ENCODE results near the gene CADPS2. TPM values are rescaled to one million over a fixed set of nuclear protein-coding genes. Genes with fewer than 3 reads are reported as not detected.

The CADPS2 gene
- polyA plus RNA-seq, 2 donors: 1.6 to 3.3 TPM

DNA sequence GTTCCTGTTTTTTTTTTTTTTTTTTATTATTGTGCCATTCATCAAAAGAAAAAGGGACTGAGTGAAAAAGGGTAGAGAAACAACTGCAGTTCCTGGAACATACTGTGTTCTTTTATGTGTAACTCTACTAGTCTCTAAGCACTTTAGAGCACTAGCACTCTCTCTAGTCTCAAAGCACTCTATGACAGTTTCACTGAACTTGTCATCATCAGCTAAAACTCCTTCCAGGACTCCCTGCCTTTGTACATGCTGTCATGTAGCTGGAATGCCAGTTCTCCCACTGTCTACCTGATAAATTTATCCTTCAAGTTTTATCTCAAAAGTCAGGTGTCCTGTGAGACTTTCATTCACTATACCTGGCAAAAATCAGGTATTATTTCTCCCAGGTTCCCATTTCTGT is 333.5 kb downstream of the CADPS2 start:
- Histone ChIP-seq H3K9me3 (ENCODE audit: control insufficient read depth in 2 of 2, insufficient read depth in 1 of 2, low read depth in 1 of 2, low read length in 1 of 2) (no peaks in the 10 kb centered on the region), H3K27me3 (ENCODE audit: control insufficient read depth in 1 of 2, insufficient read depth in 2 of 2, low read length in 2 of 2) (no peaks in the 10 kb centered on the region), H3K4me3 (ENCODE audit: low read depth in 1 of 2, low read length in 2 of 2) (no peak overlapping the region), H3K36me3 (ENCODE audit: control insufficient read depth in 2 of 2, insufficient read depth in 2 of 2, low read length in 1 of 2) (no peaks in the 10 kb centered on the region), H3K4me1 (ENCODE audit: control insufficient read depth in 2 of 2, insufficient read depth in 2 of 2, low read length in 1 of 2) (no peaks in the 10 kb centered on the region), H3K27ac (ENCODE audit: low read depth in 2 of 2, low read length in 1 of 2) (no peak overlapping the region)

DNA sequence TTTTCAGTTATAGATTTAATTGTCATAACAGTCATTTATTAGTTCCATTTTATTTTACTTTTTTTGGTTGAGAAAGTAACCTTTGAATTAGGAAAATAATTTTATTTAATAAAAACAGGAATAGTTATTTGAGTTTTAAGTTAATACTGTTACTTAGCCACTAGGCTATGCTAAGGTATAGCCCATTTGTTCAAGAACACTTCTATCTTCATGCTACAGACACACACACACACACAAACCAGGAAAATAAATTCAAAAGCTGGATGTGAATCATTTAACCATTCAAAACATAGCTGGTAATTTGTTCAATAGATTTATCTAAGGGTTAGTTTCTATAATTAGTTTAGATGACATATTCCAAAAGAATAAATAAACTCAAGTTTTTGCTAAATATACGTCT is 335.7 kb downstream of the CADPS2 start:
- Histone ChIP-seq H3K27ac (ENCODE audit: low read depth in 2 of 2, low read length in 1 of 2) (no peak overlapping the region), H3K4me3 (ENCODE audit: low read depth in 1 of 2, low read length in 2 of 2) (no peak overlapping the region), H3K9me3 (ENCODE audit: control insufficient read depth in 2 of 2, insufficient read depth in 1 of 2, low read depth in 1 of 2, low read length in 1 of 2) (no peaks in the 10 kb centered on the region), H3K36me3 (ENCODE audit: control insufficient read depth in 2 of 2, insufficient read depth in 2 of 2, low read length in 1 of 2) (no peaks in the 10 kb centered on the region), H3K4me1 (ENCODE audit: control insufficient read depth in 2 of 2, insufficient read depth in 2 of 2, low read length in 1 of 2) (no peaks in the 10 kb centered on the region), H3K27me3 (ENCODE audit: control insufficient read depth in 1 of 2, insufficient read depth in 2 of 2, low read length in 2 of 2) (no peaks in the 10 kb centered on the region)
- WGBS, 2 donors: 80 to 85% methylated on average over 1 of the region's 1 CpG

DNA sequence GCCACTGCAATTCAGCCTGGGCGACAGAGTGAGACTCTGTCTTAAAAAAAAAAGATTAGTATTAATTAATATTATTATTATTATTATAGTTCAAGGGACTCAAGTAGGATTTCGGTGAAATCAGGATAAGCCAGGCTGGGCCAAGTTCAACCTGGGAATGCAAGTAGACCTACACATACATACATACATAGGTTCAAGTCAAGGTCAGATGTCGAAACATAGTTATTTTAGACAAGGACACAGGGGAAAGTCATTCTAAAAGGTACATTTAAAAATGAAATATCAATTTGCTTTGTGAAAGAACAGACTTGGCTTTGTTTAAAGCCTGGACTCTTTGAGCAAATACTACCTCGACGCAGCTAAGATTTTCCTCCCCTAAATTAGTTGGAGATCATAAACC is 336.7 kb downstream of the CADPS2 start:
- 87 to 88% methylated on average over 5 of the region's 5 CpGs for WGBS, 2 donors
- H3K9me3 ChIP-seq (ENCODE audit: control insufficient read depth in 2 of 2, insufficient read depth in 1 of 2, low read depth in 1 of 2, low read length in 1 of 2): no peaks in the 10 kb centered on the region
- no peaks in the 10 kb centered on the region for H3K27me3 ChIP-seq (ENCODE audit: control insufficient read depth in 1 of 2, insufficient read depth in 2 of 2, low read length in 2 of 2)
- H3K27ac ChIP-seq (ENCODE audit: low read depth in 2 of 2, low read length in 1 of 2): no peak overlapping the region
- H3K36me3 ChIP-seq (ENCODE audit: control insufficient read depth in 2 of 2, insufficient read depth in 2 of 2, low read length in 1 of 2): no peaks in the 10 kb centered on the region
- no peaks in the 10 kb centered on the region for H3K4me1 ChIP-seq (ENCODE audit: control insufficient read depth in 2 of 2, insufficient read depth in 2 of 2, low read length in 1 of 2)
- no peak overlapping the region for H3K4me3 ChIP-seq (ENCODE audit: low read depth in 1 of 2, low read length in 2 of 2)

DNA sequence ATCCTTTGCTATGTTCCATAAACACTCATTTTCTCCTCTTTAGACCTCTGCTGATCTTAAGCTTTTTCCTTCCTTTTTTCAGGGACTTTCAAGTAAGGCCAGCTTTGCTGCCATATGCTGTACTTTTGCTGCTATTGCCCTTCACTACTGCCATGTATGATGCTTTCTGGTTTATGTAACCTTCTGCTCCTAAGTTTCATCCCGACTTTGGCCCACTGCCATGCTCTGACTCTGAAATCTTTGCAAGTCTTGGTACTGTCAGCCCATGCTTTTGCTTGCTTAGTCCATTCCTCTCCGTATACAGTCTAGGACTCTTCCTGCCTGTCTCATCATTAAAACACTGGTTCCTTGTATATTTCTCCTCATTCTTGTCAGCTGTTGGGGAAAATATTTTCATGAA is 339.8 kb downstream of the CADPS2 start:
- Histone ChIP-seq H3K36me3 (ENCODE audit: control insufficient read depth in 2 of 2, insufficient read depth in 2 of 2, low read length in 1 of 2) (no peaks in the 10 kb centered on the region), H3K9me3 (ENCODE audit: control insufficient read depth in 2 of 2, insufficient read depth in 1 of 2, low read depth in 1 of 2, low read length in 1 of 2) (no peaks in the 10 kb centered on the region), H3K27me3 (ENCODE audit: control insufficient read depth in 1 of 2, insufficient read depth in 2 of 2, low read length in 2 of 2) (no peaks in the 10 kb centered on the region), H3K27ac (ENCODE audit: low read depth in 2 of 2, low read length in 1 of 2) (no peak overlapping the region), H3K4me3 (ENCODE audit: low read depth in 1 of 2, low read length in 2 of 2) (no peak overlapping the region), H3K4me1 (ENCODE audit: control insufficient read depth in 2 of 2, insufficient read depth in 2 of 2, low read length in 1 of 2) (no peaks in the 10 kb centered on the region)
- 25 to 68% methylated on average over 2 of the region's 2 CpGs for WGBS, 2 donors

DNA sequence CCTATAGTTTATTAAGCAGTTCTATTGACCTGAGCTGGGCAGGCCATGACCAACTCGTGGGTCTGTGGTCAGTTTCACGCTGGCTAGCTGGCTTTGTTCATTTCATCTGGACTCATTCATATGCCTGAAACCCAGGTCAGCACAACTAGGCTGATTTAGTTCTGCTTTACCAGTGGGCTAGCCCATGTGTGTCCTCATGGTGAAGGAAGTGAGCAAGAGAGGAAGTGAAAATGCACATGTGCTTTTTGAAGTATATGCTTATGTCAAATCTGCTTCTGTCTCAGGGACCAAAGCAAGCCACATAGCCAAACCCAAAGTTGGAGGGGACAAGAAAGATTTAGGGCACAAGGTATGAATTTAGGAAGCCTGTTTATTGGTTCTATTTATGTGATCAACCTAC is 341.8 kb downstream of the CADPS2 start:
- no peaks in the 10 kb centered on the region for H3K9me3 ChIP-seq (ENCODE audit: control insufficient read depth in 2 of 2, insufficient read depth in 1 of 2, low read depth in 1 of 2, low read length in 1 of 2)
- no peaks in the 10 kb centered on the region for H3K36me3 ChIP-seq (ENCODE audit: control insufficient read depth in 2 of 2, insufficient read depth in 2 of 2, low read length in 1 of 2)
- WGBS, 2 donors: 73 to 75% methylated on average over 2 of the region's 2 CpGs
- H3K27me3 ChIP-seq (ENCODE audit: control insufficient read depth in 1 of 2, insufficient read depth in 2 of 2, low read length in 2 of 2): no peaks in the 10 kb centered on the region
- no peak overlapping the region for H3K4me3 ChIP-seq (ENCODE audit: low read depth in 1 of 2, low read length in 2 of 2)
- H3K4me1 ChIP-seq (ENCODE audit: control insufficient read depth in 2 of 2, insufficient read depth in 2 of 2, low read length in 1 of 2): no peaks in the 10 kb centered on the region
- no peak overlapping the region for H3K27ac ChIP-seq (ENCODE audit: low read depth in 2 of 2, low read length in 1 of 2)

DNA sequence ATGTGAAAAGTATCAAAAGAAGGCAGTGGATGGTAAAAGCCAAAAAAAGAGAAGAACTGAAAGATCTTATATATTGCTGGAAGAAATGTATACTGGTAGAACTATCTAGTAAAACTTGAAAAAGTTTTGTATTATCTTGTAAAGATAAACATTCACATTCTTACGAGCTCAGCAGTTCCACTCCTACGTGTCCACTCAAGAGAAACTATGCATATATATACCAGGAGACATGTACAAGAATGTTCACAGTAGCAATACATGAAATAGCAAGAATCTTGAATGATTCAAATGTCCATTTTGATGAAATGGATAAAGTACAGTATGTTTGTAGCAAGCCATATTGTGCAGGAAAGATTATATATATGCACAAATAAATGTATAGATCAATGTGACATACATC is 342.4 kb downstream of the CADPS2 start:
- H3K36me3 ChIP-seq (ENCODE audit: control insufficient read depth in 2 of 2, insufficient read depth in 2 of 2, low read length in 1 of 2): no peaks in the 10 kb centered on the region
- H3K9me3 ChIP-seq (ENCODE audit: control insufficient read depth in 2 of 2, insufficient read depth in 1 of 2, low read depth in 1 of 2, low read length in 1 of 2): no peaks in the 10 kb centered on the region
- no peaks in the 10 kb centered on the region for H3K4me1 ChIP-seq (ENCODE audit: control insufficient read depth in 2 of 2, insufficient read depth in 2 of 2, low read length in 1 of 2)
- H3K27ac ChIP-seq (ENCODE audit: low read depth in 2 of 2, low read length in 1 of 2): no peak overlapping the region
- no peak overlapping the region for H3K4me3 ChIP-seq (ENCODE audit: low read depth in 1 of 2, low read length in 2 of 2)
- WGBS, 2 donors: 75 to 76% methylated on average over 2 of the region's 2 CpGs
- H3K27me3 ChIP-seq (ENCODE audit: control insufficient read depth in 1 of 2, insufficient read depth in 2 of 2, low read length in 2 of 2): no peaks in the 10 kb centered on the region

DNA sequence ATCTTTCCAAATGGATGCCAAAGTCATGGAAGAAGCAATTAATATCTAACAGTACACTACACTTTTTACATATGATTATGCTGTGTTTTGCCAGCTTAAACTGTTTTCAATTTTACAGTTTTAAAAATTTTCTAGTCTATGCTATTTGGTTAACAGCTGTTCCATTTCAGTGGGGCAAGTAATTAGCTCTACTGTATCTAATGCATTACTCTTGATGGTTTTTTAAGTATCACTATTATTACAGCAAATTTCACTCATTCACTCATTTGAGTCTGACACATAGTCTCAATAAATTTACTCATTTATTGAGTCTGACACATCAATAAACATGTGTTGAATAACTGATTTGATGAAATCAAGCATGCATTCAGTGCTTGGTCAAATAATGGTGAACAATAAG is 343.1 kb downstream of the CADPS2 start:
- H3K27ac ChIP-seq (ENCODE audit: low read depth in 2 of 2, low read length in 1 of 2): no peak overlapping the region
- no peaks in the 10 kb centered on the region for H3K36me3 ChIP-seq (ENCODE audit: control insufficient read depth in 2 of 2, insufficient read depth in 2 of 2, low read length in 1 of 2)
- H3K9me3 ChIP-seq (ENCODE audit: control insufficient read depth in 2 of 2, insufficient read depth in 1 of 2, low read depth in 1 of 2, low read length in 1 of 2): no peaks in the 10 kb centered on the region
- H3K4me1 ChIP-seq (ENCODE audit: control insufficient read depth in 2 of 2, insufficient read depth in 2 of 2, low read length in 1 of 2): no peaks in the 10 kb centered on the region
- H3K4me3 ChIP-seq (ENCODE audit: low read depth in 1 of 2, low read length in 2 of 2): no peak overlapping the region
- H3K27me3 ChIP-seq (ENCODE audit: control insufficient read depth in 1 of 2, insufficient read depth in 2 of 2, low read length in 2 of 2): no peaks in the 10 kb centered on the region

- 65 to 71% methylated on average over 1 of the region's 1 CpG for WGBS, 2 donors
Observed at GRCh38 chr7:122535086-122535485, 351.2 kb downstream of the CADPS2 start.

GRCh38 chr7:122532406-122533269 is 353.6 kb downstream of the CADPS2 start:
- 39 to 41% methylated on average over 9 of the region's 9 CpGs for WGBS, 2 donors

More at GRCh38 chr7:122535086-122535485, 351.2 kb downstream of the CADPS2 start:
- H3K4me3 ChIP-seq (ENCODE audit: low read depth in 1 of 2, low read length in 2 of 2): no peak overlapping the region
- H3K9me3 ChIP-seq (ENCODE audit: control insufficient read depth in 2 of 2, insufficient read depth in 1 of 2, low read depth in 1 of 2, low read length in 1 of 2): no peaks in the 10 kb centered on the region
- H3K4me1 ChIP-seq (ENCODE audit: control insufficient read depth in 2 of 2, insufficient read depth in 2 of 2, low read length in 1 of 2): no peaks in the 10 kb centered on the region
- H3K36me3 ChIP-seq (ENCODE audit: control insufficient read depth in 2 of 2, insufficient read depth in 2 of 2, low read length in 1 of 2): no peaks in the 10 kb centered on the region
- no peak overlapping the region for H3K27ac ChIP-seq (ENCODE audit: low read depth in 2 of 2, low read length in 1 of 2)
- no peaks in the 10 kb centered on the region for H3K27me3 ChIP-seq (ENCODE audit: control insufficient read depth in 1 of 2, insufficient read depth in 2 of 2, low read length in 2 of 2)

DNA sequence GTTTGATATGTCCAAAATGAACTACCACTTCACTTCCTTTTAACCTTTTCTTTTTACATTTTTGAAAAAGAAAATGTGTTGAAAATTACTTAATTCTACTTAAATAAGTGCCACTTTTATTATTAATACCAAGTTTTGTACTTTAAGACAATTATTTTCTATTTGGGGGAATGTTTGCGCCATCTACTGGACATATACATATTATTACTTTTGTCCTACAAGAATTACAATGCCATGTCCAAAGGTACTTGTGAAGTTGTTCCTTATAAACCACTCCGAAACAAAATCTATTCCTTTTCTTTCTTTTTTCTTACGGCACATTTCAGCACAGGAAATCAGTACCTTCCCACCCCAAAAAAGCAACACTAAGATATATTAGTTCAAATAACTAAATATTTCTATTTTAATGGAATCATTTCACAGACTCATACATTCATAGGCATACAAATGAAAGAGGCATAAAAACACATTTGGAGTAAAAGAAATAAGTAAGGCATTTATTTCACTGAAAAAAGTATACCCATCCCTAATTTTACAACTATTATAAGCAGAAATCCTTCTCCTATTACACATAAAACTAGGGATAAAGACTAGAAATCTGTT is 357.3 kb downstream of the CADPS2 start:
- Histone ChIP-seq H3K27me3 (ENCODE audit: control insufficient read depth in 1 of 2, insufficient read depth in 2 of 2, low read length in 2 of 2) (no peaks in the 10 kb centered on the region), H3K4me3 (ENCODE audit: low read depth in 1 of 2, low read length in 2 of 2) (no peak overlapping the region), H3K36me3 (ENCODE audit: control insufficient read depth in 2 of 2, insufficient read depth in 2 of 2, low read length in 1 of 2) (no peaks in the 10 kb centered on the region), H3K4me1 (ENCODE audit: control insufficient read depth in 2 of 2, insufficient read depth in 2 of 2, low read length in 1 of 2) (no peaks in the 10 kb centered on the region), H3K27ac (ENCODE audit: low read depth in 2 of 2, low read length in 1 of 2) (no peak overlapping the region), H3K9me3 (ENCODE audit: control insufficient read depth in 2 of 2, insufficient read depth in 1 of 2, low read depth in 1 of 2, low read length in 1 of 2) (no peaks in the 10 kb centered on the region)
- 22 to 23% methylated on average over 3 of the region's 3 CpGs for WGBS, 2 donors

More at GRCh38 chr7:122532406-122533269, 353.6 kb downstream of the CADPS2 start:
- H3K4me1 ChIP-seq (ENCODE audit: control insufficient read depth in 2 of 2, insufficient read depth in 2 of 2, low read length in 1 of 2): no peaks in the 10 kb centered on the region
- no peaks in the 10 kb centered on the region for H3K9me3 ChIP-seq (ENCODE audit: control insufficient read depth in 2 of 2, insufficient read depth in 1 of 2, low read depth in 1 of 2, low read length in 1 of 2)
- H3K27me3 ChIP-seq (ENCODE audit: control insufficient read depth in 1 of 2, insufficient read depth in 2 of 2, low read length in 2 of 2): no peaks in the 10 kb centered on the region
- H3K27ac ChIP-seq (ENCODE audit: low read depth in 2 of 2, low read length in 1 of 2): no peak overlapping the region
- no peak overlapping the region for H3K4me3 ChIP-seq (ENCODE audit: low read depth in 1 of 2, low read length in 2 of 2)
- no peaks in the 10 kb centered on the region for H3K36me3 ChIP-seq (ENCODE audit: control insufficient read depth in 2 of 2, insufficient read depth in 2 of 2, low read length in 1 of 2)

Measured in esophagus (tissue), 2 donors.